ENCODE results near the gene BRD9. TPM values are rescaled to one million over a fixed set of nuclear protein-coding genes. Genes with fewer than 3 reads are reported as not detected.

Gene BRD9
- polyA plus RNA-seq, 1 donor (not counting 4 experiments of a cell fraction or from before 2014, with no cell fraction given), result 10.1 TPM

- no peak overlapping the region for H3K4me3 ChIP-seq (ENCODE audit: control insufficient read depth in 2 of 3, extremely low read depth in 1 of 3, insufficient read depth in 2 of 3, low read depth in 1 of 3, low read length in 3 of 3)
- dilution Hi-C loops (cut with MboI; ENCODE audit: extremely low pct_ligation_motif_present, low sequenced_read_pairs), result no loop called here
- no peaks in the 10 kb centered on the region for H3K9me3 ChIP-seq (ENCODE audit: control insufficient read depth, low read depth, low read length)
- H3K4me1 ChIP-seq (ENCODE audit: control insufficient read depth, extremely low read depth, insufficient read depth, low read length), result no peaks in the 10 kb centered on the region
- no peak overlapping the region for H3K27ac ChIP-seq (ENCODE audit: control insufficient read depth, insufficient read depth, low read length)
- H3K79me2 ChIP-seq (ENCODE audit: control insufficient read depth, insufficient read depth, low read length), result peaks cover 80% of the 10 kb centered on the region
- FAIRE-seq (no peak), DNase-seq (ENCODE audit: low read depth, low spot score) (no peak)
- TF ChIP-seq CTCF (optimal IDR thresholded peaks at IDR 0.05 in 1 of 3, IDR thresholded peaks at IDR 0.05 in 1 of 3, conservative IDR thresholded peaks at IDR 0.05 in 1 of 3; ENCODE audit: extremely low read depth in 1 of 3, insufficient read depth in 2 of 3, low read length in 3 of 3) (no peak), EZH2 (IDR thresholded peaks at IDR 0.05; ENCODE audit: low read length) (no peak)
- no peak overlapping the region for H2AFZ ChIP-seq (ENCODE audit: control insufficient read depth, low read length)
- peaks cover 13% of the 10 kb centered on the region for H4K20me1 ChIP-seq (ENCODE audit: control insufficient read depth, extremely low read depth, insufficient read depth, low read length)
- no peak overlapping the region for H3K9ac ChIP-seq (ENCODE audit: control insufficient read depth, extremely low read depth, insufficient read depth, low read length)
- peaks cover 60 to 74% of the 10 kb centered on the region in 2 experiments for H3K36me3 ChIP-seq (ENCODE audit: control insufficient read depth in 2 of 2, extremely low read depth in 1 of 2, insufficient read depth in 2 of 2, low read length in 2 of 2)
- no peaks in the 10 kb centered on the region for H3K27me3 ChIP-seq (ENCODE audit: control insufficient read depth, extremely low read depth, insufficient read depth, low read length)
- H3K4me2 ChIP-seq (ENCODE audit: control insufficient read depth, extremely low read depth, insufficient read depth, low read depth, low read length), result no peak overlapping the region
- no peaks in the 10 kb centered on the region for H3K9me1 ChIP-seq (ENCODE audit: control insufficient read depth, extremely low read depth, insufficient read depth, low read length)
Measured at GRCh38 chr5:885529-885928, 7.1 kb downstream of the BRD9 start.

GRCh38 chr5:885127-885442, 7.5 kb downstream of the BRD9 start:
- FAIRE-seq (no peak), DNase-seq (ENCODE audit: low read depth, low spot score) (no peak)
- Histone ChIP-seq H3K4me3 (ENCODE audit: control insufficient read depth in 2 of 3, extremely low read depth in 1 of 3, insufficient read depth in 2 of 3, low read depth in 1 of 3, low read length in 3 of 3) (no peak overlapping the region), H4K20me1 (ENCODE audit: control insufficient read depth, extremely low read depth, insufficient read depth, low read length) (peaks cover 13% of the 10 kb centered on the region), H3K4me1 (ENCODE audit: control insufficient read depth, extremely low read depth, insufficient read depth, low read length) (no peaks in the 10 kb centered on the region), H3K27me3 (ENCODE audit: control insufficient read depth, extremely low read depth, insufficient read depth, low read length) (no peaks in the 10 kb centered on the region), H3K27ac (ENCODE audit: control insufficient read depth, insufficient read depth, low read length) (no peak overlapping the region), H2AFZ (ENCODE audit: control insufficient read depth, low read length) (no peak overlapping the region), H3K9me1 (ENCODE audit: control insufficient read depth, extremely low read depth, insufficient read depth, low read length) (no peaks in the 10 kb centered on the region), H3K79me2 (ENCODE audit: control insufficient read depth, insufficient read depth, low read length) (peaks cover 75% of the 10 kb centered on the region), H3K4me2 (ENCODE audit: control insufficient read depth, extremely low read depth, insufficient read depth, low read depth, low read length) (no peak overlapping the region), H3K9ac (ENCODE audit: control insufficient read depth, extremely low read depth, insufficient read depth, low read length) (no peak overlapping the region), H3K9me3 (ENCODE audit: control insufficient read depth, low read depth, low read length) (no peaks in the 10 kb centered on the region), H3K36me3 (ENCODE audit: control insufficient read depth in 2 of 2, extremely low read depth in 1 of 2, insufficient read depth in 2 of 2, low read length in 2 of 2) (peaks cover 56 to 71% of the 10 kb centered on the region in 2 experiments)
- dilution Hi-C loops (cut with MboI; ENCODE audit: extremely low pct_ligation_motif_present, low sequenced_read_pairs), result no loop called here
- no peak for TF ChIP-seq EZH2 (IDR thresholded peaks at IDR 0.05; ENCODE audit: low read length)
- no peak for TF ChIP-seq CTCF (optimal IDR thresholded peaks at IDR 0.05 in 1 of 3, IDR thresholded peaks at IDR 0.05 in 1 of 3, conservative IDR thresholded peaks at IDR 0.05 in 1 of 3; ENCODE audit: extremely low read depth in 1 of 3, insufficient read depth in 2 of 3, low read length in 3 of 3)
